OCI-LY3 (cell line): ENCODE data around the gene LGI4.

Source experiments
- H2AFZ ChIP-seq: fragments of 200-600, 300-600 bp; shearing (Covaris generic); 2 replicates; pipeline ENCODE4 v1.6.0; 2014; ENCODE audit warnings: antibody characterized with exemption, low read depth, low read length
- H3K27ac ChIP-seq: fragments of 200-600, 300-600 bp; sonication (generic); 2 replicates; pipeline ENCODE4 v1.5.1; 2014; ENCODE audit warnings: mild to moderate bottlenecking, low read length, moderate library complexity, mixed read lengths
- H3K27me3 ChIP-seq: fragments of 200-600, 300-600 bp; sonication (generic); 2 replicates; pipeline ENCODE4 v1.6.1; 2014; ENCODE audit warnings: low read depth, low read length, mixed read lengths
- H3K36me3 ChIP-seq: fragments of 200-600, 300-600 bp; sonication (generic); replicated peaks from 2 replicates; pipeline ENCODE3; 2014; ENCODE audit warnings: low read depth, low read length, mixed read lengths
- H3K4me1 ChIP-seq: fragments of 300-600, 200-600 bp; sonication (generic); 2 replicates; pipeline ENCODE4 v1.6.1; 2014; ENCODE audit warnings: low read length, mixed read lengths
- H3K4me2 ChIP-seq: fragments of 200-600, 300-600 bp; sonication (generic); 2 replicates; pipeline ENCODE4 v1.6.1; 2014; ENCODE audit warnings: low read length, mixed read lengths
- H3K4me3 ChIP-seq: fragments of 300-600, 200-600 bp; sonication (generic); 2 replicates; pipeline ENCODE4 v1.5.1; 2014; ENCODE audit warnings: antibody characterized with exemption, mild to moderate bottlenecking, low read length, moderate library complexity
- H3K79me2 ChIP-seq: fragments of 300-600, 200-600 bp; shearing (Covaris generic); 2 replicates; pipeline ENCODE4 v1.6.1; 2014; ENCODE audit warnings: mild to moderate bottlenecking, low read length, mixed read lengths
- H3K9ac ChIP-seq: fragments of 300-600, 200-600 bp; shearing (Covaris generic); 2 replicates; pipeline ENCODE4 v1.6.0; 2014; ENCODE audit warnings: mild to moderate bottlenecking, low read length, moderate library complexity
- H3K9me3 ChIP-seq: fragments of 200-600, 300-600 bp; shearing (Covaris generic); 2 replicates; pipeline ENCODE4 v1.6.1; 2014; ENCODE audit warnings: low read length, mixed read lengths; ENCODE audit not compliant: insufficient read depth
- H4K20me1 ChIP-seq: fragments of 200-600, 300-600 bp; sonication (generic); 2 replicates; pipeline ENCODE4 v1.6.1; 2016; ENCODE audit warnings: low read length, mixed read lengths; ENCODE audit not compliant: insufficient read depth
- EZH2phosphoT487 ChIP-seq: fragments of 200-600 bp; shearing (Covaris generic); IDR thresholded peaks from 2 replicates; pipeline ENCODE4 v1.6.1; 2018; ENCODE audit warnings: antibody characterized with exemption, mixed run types, low read depth
- TF ChIP-seq, protein P1 (sequence below): fragments of 200-600, 300-600 bp; sonication (generic); IDR thresholded peaks from 2 replicates; pipeline ENCODE4 v1.5.1; 2014; ENCODE audit warnings: antibody characterized with exemption, low read length, low read depth

Gene LGI4

DNA sequence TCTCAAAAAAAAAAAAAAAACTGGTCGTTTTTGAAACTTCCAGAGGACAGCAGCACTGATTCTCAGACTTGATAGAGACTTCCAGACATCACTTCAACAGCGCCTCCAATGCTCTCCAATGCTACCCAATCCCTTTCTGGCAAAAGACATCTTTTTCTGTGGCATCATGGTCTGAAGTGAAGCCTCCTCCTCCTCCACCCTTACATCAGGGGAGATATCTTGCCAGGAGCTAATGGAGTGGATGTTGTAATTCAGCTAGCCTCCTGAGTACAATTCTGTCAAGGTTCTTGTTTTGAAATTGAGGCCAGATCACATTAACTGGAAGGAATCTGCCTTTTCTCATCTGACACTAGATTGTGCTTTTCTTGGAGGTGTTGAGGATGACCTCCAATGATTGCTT lies 43.8 kb upstream of the LGI4 start:
- H2AFZ ChIP-seq: no peak overlapping the region
- H3K4me1 ChIP-seq: no peaks in the 10 kb centered on the region
- H4K20me1 ChIP-seq: no peaks in the 10 kb centered on the region
- no peak overlapping the region for H3K9ac ChIP-seq
- H3K4me2 ChIP-seq: no peak overlapping the region
- no peak overlapping the region for H3K4me3 ChIP-seq
- no peaks in the 10 kb centered on the region for H3K9me3 ChIP-seq
- peaks cover 4% of the 10 kb centered on the region for H3K36me3 ChIP-seq
- no peak overlapping the region for H3K27ac ChIP-seq
- peaks cover 4% of the 10 kb centered on the region; the same call in 1 of the 2 replicates for H3K27me3 ChIP-seq
- no peaks in the 10 kb centered on the region for H3K79me2 ChIP-seq
- no peak for TF ChIP-seq EZH2phosphoT487
- TF ChIP-seq, protein P1, sequence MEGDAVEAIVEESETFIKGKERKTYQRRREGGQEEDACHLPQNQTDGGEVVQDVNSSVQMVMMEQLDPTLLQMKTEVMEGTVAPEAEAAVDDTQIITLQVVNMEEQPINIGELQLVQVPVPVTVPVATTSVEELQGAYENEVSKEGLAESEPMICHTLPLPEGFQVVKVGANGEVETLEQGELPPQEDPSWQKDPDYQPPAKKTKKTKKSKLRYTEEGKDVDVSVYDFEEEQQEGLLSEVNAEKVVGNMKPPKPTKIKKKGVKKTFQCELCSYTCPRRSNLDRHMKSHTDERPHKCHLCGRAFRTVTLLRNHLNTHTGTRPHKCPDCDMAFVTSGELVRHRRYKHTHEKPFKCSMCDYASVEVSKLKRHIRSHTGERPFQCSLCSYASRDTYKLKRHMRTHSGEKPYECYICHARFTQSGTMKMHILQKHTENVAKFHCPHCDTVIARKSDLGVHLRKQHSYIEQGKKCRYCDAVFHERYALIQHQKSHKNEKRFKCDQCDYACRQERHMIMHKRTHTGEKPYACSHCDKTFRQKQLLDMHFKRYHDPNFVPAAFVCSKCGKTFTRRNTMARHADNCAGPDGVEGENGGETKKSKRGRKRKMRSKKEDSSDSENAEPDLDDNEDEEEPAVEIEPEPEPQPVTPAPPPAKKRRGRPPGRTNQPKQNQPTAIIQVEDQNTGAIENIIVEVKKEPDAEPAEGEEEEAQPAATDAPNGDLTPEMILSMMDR: no peak

GRCh38 chr19:35177377-35178274 lies 42.8 kb upstream of the LGI4 start:
- Histone ChIP-seq H3K36me3 (peaks cover 4% of the 10 kb centered on the region), H3K9me3 (no peaks in the 10 kb centered on the region), H3K79me2 (no peaks in the 10 kb centered on the region), H3K4me1 (no peaks in the 10 kb centered on the region), H3K9ac (no peak overlapping the region), H3K27ac (no peak overlapping the region), H2AFZ (no peak overlapping the region), H3K4me3 (no peak overlapping the region), H3K4me2 (no peak overlapping the region), H3K27me3 (peaks cover 4% of the 10 kb centered on the region; the same call in 1 of the 2 replicates), H4K20me1 (no peaks in the 10 kb centered on the region)
- TF ChIP-seq, protein P1: no peak
- TF ChIP-seq EZH2phosphoT487: no peak

DNA sequence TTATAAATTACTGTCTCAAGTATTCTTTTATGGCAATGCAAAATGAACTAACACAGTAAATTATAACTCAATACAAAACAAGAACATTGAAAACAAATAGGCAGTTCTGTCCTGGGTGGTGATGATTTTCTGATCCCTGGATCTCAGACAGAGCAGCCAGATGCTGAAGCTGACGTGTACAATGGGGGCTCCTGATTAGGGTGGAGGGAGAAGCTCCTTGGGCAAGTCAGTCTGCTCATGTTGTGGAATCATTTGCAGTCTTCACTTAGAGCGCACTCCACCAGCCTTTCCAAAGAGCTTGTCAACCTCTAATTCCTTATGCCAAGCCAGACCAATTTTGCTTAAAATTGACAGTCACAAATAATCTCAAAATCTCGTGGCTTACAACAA lies 41.3 kb upstream of the LGI4 start:
- no peak overlapping the region for H3K9ac ChIP-seq
- TF ChIP-seq, protein P1: no peak
- TF ChIP-seq EZH2phosphoT487: no peak
- H3K27ac ChIP-seq: no peak overlapping the region
- peaks cover 4% of the 10 kb centered on the region; the same call in 1 of the 2 replicates for H3K27me3 ChIP-seq
- no peaks in the 10 kb centered on the region for H3K9me3 ChIP-seq
- H4K20me1 ChIP-seq: no peaks in the 10 kb centered on the region
- H3K4me3 ChIP-seq: no peak overlapping the region
- H3K36me3 ChIP-seq: peaks cover 8% of the 10 kb centered on the region
- H2AFZ ChIP-seq: no peak overlapping the region
- H3K4me1 ChIP-seq: no peaks in the 10 kb centered on the region
- H3K4me2 ChIP-seq: no peak overlapping the region
- H3K79me2 ChIP-seq: no peaks in the 10 kb centered on the region

GRCh38 chr19:35174226-35174625 lies 39.4 kb upstream of the LGI4 start:
- Histone ChIP-seq H3K27ac (no peak overlapping the region), H3K4me3 (no peak overlapping the region), H3K79me2 (no peaks in the 10 kb centered on the region), H4K20me1 (no peaks in the 10 kb centered on the region), H3K4me1 (no peaks in the 10 kb centered on the region), H2AFZ (no peak overlapping the region), H3K9me3 (no peaks in the 10 kb centered on the region), H3K9ac (no peak overlapping the region), H3K4me2 (no peak overlapping the region), H3K36me3 (peaks cover 8% of the 10 kb centered on the region), H3K27me3 (peaks cover 4% of the 10 kb centered on the region; the same call in 1 of the 2 replicates)
- TF ChIP-seq, protein P1: no peak
- no peak for TF ChIP-seq EZH2phosphoT487
